GM21390 (cell line): Measurements from ENCODE around the gene SLC16A10.
"Not testable (repeated sequence)": the region's sequence is repeated elsewhere in the genome, so short reads cannot be mapped to it uniquely, and the experiment has no call there.

ENCODE experiments used
- ATAC-seq: cut with Tn5 transposase; IDR thresholded peaks from one replicate; pipeline ENCODE4 v1.9.1; 2021; ENCODE audit not compliant: unreplicated experiment

SLC16A10 gene

GRCh38 chr6:111129013-111129412, 41.7 kb downstream of the SLC16A10 start:
- ATAC-seq: no peak

GRCh38 chr6:111131018-111131417, 43.7 kb downstream of the SLC16A10 start:
- not testable (repeated sequence) for ATAC-seq

GRCh38 chr6:111132669-111133068, 45.4 kb downstream of the SLC16A10 start:
- not testable (repeated sequence) for ATAC-seq

- ATAC-seq: not testable (repeated sequence)
These were observed 47.0 kb downstream of the SLC16A10 start for GRCh38 chr6:111134236-111134869.

DNA sequence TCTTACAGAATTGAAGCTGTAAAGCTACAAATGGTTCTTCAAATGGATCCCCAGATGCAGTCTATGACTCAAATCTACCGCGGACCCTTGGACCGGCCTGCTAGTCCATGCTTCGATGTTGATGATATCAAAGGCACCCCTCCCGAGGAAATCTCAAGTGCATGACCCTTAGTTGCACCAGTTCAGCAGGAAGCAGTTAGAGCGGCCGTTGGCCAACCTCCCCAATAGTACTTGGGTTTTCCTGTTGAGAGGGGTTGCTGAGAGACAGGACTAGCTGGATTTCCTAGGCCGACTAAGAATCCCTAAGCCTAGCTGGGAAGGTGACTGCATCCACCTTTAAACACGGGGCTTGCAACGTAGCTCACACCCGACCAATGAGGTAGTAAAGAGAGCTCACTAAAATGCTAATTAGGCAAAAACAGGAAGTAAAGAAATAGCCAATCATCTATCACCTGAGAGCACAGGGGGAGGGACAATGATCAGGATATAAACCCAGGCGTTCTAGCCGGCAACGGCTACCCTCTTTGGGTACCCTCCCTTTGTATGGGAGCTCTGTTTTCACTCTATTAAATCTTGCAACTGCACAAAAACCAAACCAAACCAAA, 50.3 kb downstream of the SLC16A10 start:
- not testable (repeated sequence) for ATAC-seq

- no peak for ATAC-seq
These were observed 60.1 kb downstream of the SLC16A10 start for GRCh38 chr6:111147440-111147839.

GRCh38 chr6:111148110-111148509, 60.8 kb downstream of the SLC16A10 start:
- ATAC-seq: no peak

- ATAC-seq: no peak
These were observed 63.3 kb downstream of the SLC16A10 start for GRCh38 chr6:111150577-111150976.

DNA sequence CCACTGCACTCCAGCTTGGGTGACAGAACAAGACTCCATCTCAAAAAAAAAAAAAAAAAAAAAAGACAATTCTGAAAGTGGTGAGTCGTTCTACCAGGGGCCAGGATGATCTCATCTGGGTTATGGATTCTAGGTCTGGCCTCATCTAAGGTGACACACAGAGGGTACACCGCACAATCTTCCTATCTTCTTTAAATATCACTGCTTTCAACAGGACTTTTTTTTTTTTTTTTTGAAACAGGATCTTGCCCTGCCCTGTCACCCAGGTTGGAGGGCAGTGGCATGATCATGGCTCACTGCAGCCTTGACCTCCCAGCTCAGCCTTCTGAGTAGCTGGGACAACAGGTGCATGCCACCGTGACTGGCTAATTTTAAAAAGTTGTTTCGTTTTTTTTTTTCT, 67.7 kb downstream of the SLC16A10 start:
- no peak for ATAC-seq

DNA sequence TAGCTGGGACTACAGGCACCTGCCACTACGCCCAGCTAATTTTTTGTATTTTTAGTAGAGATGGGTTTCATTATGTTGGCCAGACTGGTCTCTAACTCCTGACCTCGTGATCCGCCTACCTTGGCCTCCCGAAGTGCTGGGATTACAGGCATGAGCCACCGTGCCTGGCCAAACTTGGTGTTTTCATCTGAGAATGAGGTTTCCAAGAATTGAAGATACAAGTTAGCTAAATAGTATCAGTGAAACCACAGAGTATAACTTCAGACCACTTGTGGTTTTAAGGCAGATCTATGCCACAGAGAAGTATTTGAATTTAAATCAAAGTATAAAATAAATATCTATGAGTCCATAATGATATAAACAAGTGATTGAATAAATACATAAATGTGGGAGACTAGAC, 70.1 kb downstream of the SLC16A10 start:
- ATAC-seq: no peak

GRCh38 chr6:111159633-111160032, 72.3 kb downstream of the SLC16A10 start:
- ATAC-seq: no peak

- no peak for ATAC-seq
These were observed 74.3 kb downstream of the SLC16A10 start for GRCh38 chr6:111161650-111162049.

DNA sequence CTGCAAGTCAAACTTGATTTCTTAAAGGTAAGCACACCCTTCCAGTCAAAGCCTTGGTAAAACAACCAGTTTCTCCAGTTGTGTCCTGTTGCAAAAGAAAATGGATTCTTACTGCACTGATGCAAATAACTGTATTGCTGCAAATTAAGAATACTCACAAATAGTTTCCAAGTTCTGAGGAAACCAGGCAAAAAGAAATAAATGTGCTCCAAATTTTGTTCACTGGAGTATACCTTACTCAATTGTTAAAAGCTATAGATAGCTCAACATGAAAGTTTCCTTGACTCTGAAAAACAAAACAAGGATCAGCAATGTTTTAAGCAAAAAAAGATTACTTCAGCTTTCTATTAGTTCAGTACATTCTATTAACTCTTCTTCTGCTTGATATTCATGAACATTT, 75.2 kb downstream of the SLC16A10 start:
- no peak for ATAC-seq

DNA sequence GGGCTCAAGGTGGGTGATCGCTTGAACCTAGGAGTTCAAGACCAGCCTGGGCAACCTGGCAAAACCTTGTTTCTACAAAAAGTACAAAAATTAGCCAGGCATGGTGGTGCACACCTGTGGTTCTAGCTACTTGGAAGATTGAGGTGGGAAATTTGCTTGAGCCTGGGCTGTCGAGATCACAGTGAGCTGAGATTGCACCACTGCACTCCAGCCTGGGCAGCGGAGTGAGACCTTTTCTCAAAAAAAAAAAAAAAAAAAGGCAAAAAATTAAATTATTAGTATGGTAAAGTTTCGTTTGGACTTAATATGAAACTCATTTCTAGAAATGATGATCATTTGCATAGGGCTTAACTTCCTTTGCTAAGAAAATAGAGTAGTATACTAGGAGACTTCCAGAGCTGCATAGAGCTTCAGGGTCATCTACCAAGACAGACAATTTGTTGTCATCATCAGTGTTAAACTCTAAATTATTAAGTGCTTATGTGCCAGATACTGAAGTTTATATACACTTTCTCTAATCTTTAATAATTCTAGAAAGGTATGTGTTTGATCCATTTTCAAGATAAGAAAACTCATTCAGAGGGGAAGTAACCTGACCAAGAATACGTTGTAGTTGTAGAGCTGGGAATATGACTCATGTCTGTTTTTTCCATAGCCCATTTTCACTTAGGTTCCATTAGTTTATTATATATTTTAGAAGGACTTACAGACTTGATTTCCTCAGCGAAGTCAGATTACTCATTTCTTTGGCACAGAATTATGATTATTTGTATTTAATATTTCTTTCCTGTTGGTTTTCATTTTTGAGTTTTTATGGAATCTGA, 84.5 kb downstream of the SLC16A10 start:
- ATAC-seq: peak; percentile 79

DNA sequence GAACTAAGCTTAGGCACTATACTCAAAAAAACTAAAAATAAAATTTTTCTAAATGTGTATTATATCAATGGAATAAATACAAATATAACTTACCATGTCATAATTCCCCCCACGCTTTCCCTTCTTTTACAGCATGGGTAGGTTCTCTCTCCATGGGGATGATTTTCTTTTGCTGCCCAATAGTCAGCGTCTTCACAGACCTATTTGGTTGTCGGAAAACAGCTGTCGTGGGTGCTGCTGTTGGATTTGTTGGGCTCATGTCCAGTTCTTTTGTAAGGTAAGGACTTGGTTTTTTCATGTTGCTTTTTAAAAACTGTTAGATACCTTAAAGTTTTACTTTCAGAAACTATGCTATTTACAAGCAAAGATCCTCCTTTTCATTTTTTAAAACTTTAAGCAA, 85.3 kb downstream of the SLC16A10 start:
- no peak for ATAC-seq

DNA sequence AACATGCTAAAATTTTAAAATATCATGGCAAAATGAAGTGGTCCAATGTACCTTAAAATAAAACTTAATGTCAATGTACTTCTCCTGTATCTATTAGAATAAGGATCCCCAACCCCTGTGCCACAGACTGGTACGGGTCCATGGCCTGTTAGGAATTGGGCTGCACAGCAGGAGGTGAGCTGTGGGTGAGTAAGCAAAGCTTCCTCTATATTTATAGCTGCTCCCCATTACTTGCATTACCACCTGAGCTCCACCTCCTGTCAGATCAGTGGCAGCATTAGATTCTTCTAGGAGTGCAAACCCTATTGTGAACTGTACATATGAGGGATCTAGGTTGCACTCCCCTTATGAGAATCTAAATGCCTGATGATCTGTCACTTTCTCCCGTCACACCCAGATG, 86.0 kb downstream of the SLC16A10 start:
- no peak for ATAC-seq

DNA sequence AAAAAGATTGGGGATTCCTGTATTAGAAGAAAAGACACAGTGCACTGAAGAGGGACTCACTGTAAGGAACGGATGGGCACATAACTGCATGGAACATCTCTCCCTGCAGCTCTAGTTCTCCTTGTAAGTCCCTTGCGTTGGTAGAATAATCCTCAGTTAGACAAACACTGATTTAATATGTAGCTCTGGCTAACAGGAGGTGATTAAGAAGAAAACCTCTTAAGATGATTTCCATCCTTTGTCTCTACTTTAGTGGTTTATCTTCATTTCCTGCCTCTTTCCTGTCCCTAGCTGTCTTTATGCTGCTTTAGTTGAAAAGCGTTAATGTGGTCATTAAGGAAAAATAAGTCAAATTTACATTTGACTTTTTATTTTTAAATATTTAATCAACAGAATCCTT, 86.6 kb downstream of the SLC16A10 start:
- ATAC-seq: no peak

GRCh38 chr6:111175109-111175508, 87.8 kb downstream of the SLC16A10 start:
- ATAC-seq: no peak

GRCh38 chr6:111176038-111176759, 88.9 kb downstream of the SLC16A10 start:
- no peak for ATAC-seq

- no peak for ATAC-seq
These were observed 89.4 kb downstream of the SLC16A10 start for GRCh38 chr6:111176760-111177099.

DNA sequence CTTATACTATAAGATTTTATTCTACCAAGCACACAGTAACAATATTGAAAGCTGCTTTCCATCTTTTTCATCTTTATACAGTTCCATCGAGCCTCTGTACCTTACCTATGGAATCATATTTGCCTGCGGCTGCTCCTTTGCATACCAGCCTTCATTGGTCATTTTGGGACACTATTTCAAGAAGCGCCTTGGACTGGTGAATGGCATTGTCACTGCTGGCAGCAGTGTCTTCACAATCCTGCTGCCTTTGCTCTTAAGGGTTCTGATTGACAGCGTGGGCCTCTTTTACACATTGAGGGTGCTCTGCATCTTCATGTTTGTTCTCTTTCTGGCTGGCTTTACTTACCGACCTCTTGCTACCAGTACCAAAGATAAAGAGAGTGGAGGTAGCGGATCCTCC, 89.8 kb downstream of the SLC16A10 start:
- ATAC-seq: no peak
